HG03175 (cell line): ENCODE results near the gene EDARADD.
"Not testable (repeated sequence)": the region's sequence is repeated elsewhere in the genome, so short reads cannot be mapped to it uniquely, and the experiment has no call there.

Source experiments
- ATAC-seq: cut with Tn5 transposase; IDR thresholded peaks from one replicate; pipeline ENCODE4 v1.9.1; 2021; ENCODE audit warnings: mild to moderate bottlenecking, moderate library complexity; ENCODE audit not compliant: unreplicated experiment

EDARADD gene

DNA sequence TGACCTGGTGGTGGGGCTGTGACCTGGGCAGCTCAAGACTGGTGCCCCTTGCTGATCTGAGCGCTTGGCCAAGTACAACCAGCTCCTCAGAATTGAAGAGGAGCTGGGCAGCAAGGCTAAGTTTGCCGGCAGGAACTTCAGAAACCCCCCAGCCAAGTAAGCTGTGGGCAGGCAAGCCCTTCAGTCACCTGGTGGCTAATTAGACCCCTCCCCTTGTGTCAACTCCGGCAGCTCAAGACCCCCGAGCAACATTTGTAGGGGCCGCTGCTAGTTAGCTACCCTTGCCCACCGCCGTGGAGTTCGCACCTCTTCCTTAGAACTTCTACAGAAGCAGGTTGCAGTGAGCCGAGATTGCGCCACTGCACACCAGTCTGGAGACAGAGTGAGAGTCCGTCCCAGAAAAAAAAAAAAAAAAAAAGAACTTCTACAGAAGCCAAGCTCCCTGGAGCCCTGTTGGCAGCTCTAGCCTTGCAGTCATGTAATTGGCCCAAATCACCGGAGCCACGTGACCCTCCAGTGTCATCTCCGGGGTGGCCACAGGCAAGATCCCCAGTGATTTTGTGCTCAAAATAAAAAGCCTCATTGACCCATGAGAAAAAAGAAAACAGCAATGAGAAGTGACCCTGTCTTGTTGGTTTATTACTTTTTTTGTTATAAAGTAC lies 90.4 kb downstream of the EDARADD start:
- no peak for ATAC-seq

DNA sequence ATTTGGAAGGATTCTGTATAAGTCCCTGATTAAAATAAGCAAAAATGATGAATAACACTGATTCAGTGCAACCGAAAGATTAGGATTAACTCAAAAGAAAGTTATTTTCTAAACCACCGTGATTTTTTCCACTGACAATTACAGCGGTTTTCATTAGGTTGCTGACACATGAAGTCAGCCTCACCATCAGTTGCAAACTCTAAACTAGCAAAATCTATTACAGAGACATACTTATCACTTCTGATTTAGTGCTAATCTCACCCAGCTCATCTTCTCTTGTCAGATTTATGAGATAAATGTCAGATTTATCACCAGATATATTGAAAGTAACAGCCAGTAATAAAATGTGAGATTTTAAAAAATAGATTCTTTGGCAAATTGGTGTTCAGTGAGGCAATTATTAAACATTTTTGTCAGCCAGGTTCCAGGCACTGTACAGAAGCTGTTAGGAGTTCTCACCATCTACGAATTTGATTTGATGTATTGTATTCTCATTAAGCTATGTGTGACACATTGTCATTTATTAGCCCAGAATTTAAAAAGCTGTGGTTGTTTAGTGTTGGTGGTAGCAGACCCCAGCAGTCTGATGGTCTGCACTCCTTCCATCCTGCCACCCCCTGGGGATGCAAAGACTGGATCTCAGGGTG lies 92.4 kb downstream of the EDARADD start:
- ATAC-seq: no peak

DNA sequence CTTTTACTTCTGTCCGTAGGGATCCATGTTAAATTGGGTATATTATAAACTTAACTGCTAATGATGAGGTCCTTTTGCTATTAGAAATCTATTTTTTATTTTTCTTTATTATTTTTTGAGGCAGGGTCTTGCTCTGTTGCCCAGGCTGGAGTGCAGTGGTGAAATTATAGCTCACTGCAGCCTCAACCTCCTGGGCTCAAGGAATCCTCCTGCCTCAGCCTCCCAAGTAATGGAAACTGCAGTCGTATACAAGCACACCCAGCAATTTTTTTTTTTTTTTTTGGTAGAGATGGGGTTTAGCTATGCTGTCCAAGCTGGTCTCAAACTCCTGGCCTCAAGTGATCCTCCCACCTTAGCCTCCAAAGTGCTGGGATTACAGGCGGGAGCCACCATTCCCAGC lies 95.1 kb downstream of the EDARADD start:
- not testable (repeated sequence) for ATAC-seq

DNA sequence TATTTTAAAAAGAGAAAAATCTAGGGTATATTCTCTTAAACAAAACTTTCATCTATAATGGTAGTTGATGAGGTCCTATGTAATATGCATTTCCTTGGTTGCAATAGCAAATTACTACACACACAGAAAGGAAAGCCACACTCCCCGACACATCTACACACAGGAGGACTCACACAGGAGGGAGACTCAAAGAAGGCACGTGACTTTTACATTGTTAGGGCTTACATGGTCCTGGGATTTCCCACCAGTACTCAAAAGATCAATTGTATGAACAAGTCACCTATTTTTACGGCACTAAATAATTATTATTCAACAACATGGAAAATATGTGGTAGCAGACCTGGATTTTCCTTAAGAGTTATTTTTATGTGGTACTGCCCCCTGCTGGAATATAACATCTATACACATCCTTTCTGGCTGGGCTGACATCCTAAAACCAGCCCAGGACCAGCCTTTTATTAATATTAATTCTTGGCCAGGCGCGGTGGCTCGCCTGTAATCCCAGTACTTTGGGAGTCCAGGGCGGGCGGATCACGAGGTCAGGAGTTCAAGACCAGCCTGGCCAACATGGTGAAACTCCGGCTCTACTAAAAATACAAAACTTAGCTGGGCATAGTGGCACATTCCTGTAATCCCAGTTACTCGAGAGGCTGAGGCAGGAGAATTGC lies 95.8 kb downstream of the EDARADD start:
- no peak for ATAC-seq

DNA sequence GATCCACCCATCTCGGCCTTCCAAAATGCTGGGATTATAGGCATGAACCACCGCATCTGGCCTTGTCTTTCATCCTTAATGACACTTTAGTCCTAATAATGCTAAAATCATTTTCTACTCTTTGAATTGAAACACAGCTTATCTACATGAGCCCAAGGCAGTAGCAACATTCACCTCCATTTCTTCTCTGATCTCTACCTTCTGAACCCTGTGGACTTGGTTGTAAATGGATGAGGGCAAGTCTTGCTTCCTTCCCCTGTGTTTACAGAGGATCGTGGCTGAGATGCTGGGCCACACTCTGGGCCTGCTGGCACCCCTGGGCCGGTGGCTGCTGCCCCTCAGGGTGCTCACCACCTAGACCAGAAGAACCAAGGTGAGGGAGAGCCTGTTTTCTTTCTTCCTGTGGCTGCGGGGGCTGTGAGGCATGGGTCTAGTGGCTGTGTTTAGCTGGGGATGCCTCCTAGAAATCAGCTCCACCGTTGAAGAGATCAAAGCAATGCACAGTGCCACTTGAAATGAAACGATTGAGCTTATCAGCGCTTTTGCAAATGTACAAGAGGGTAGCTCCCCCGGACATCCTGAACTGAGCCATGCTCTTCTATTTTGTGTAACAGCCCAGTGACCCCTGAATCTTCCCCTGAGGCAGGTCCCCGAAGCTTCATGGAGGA lies 97.5 kb downstream of the EDARADD start:
- no peak for ATAC-seq

DNA sequence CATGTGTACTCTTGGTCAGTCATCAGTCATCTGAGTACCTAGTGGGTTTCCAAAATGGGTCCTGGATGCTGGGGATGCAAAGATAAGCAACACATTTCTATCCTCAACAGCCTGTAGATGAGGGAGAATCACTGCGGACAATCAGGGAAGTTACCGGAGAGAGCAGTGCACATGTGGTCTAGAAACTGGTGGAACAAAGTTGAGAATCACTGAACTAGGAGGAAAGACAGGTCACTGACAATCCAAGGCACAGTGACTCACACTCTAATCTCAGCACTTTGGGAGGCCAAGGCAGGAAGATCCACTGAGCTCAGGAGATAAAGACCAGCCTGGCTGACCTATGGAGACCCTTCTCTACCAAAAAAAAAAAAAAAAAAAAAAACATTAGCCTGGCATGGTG lies 98.3 kb downstream of the EDARADD start:
- ATAC-seq: no peak

DNA sequence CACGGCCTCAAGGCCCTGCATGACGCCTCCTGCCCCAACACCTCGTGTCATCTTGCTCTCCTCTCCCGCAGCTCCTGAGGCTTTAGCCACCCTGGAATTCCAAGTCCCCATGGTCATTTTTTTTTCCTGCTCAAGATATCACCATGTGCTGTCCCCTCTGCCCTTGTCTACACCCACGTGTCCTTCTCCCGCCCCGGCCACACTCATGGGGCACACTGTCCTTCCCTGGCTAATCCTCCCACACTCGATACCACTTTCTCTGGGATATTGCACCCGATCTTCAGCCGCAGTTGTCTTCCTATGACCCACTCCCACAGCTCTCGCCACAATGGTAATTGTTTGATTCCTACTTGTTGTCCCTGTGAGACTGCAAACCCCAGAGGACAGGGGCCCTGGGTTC lies 100.0 kb downstream of the EDARADD start:
- ATAC-seq: no peak

DNA sequence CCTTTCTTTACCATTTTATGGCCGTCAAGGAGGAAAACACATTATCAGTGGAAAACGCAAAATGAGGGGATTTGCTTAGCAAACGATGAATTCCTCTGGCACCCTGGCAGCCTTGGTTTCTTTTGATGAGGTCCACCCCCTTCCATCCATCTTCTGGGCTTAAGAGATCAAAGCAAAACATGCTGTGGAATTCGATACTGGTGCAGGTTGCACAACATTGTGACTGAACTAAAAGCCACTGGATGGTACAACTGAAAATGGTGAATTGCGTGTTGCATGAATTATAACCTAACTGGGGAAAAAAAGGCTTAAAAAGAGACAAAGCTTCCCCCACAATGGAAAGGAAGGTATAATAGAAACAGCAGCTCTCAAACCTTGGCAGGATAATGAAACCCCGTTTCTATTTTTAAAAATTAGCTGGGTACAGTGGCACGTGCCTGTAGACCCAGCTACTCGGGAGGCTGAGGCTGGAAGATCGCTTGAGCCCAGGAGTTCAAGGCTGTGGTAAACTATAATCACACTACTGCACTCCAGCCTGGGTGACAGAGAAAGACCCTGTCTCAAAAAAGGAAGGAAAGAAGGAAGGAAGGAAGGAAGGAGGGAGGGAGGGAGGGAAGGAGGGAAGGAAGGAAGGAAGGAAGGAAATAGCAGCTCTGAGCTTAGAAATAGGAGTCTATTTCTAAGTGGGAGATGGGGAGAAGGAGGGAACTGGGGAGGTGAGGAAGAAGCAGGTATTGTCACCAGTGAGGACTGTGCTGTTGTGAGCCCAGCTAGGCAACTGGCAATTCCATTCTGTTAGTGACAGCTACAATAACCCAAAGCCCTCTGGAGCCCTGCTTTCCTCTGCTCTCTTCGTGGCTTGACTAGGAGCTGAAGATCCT lies 100.7 kb downstream of the EDARADD start:
- no peak for ATAC-seq

DNA sequence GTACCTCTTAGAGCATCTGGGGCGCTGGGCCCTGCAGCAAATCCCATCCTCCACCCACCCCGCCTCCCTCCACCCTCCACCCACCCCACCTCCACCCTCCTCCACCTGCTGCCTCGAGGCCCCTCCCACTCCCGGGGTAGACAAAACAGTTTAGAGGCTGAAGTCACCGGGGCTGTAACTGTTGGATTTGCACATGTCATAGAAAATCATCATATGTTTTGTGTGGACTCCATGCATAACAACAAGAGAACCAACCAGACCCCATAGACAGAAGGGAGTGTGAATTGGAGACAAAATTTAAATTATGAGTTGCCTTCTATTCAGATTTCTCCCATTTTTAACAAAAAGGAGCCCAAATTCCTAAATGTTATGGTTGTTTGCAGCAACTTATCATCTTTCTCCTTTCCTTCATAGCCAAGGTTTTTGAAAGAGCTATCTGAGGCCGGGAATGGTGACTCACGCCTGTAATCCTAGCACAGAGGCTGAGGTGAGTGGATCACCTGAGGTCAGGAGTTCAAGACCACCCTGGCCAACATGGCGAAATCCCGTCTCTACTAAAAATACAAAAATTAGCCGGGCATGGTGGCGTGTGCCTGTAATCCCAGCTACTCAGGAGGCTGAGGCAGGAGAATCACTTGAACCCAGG lies 101.5 kb downstream of the EDARADD start:
- no peak for ATAC-seq

DNA sequence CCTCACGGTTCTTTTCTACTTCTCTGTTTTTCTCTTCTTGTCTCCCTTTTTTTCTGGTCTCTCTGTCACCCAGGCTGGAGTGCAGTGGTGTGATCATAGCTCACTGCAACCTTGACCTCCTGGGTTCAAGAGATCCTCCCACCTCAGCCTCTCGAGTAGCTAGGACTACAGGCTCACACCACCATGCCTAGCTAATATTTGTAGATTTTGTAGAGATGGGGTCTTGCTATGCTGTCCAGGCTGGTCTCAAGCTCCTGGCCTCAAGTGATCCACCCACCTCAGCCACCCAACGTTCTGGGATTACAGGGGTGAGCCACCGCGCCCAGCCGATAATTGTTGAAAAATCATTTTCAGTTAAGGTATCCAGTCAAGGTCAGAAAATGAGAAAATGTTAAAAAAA lies 103.8 kb downstream of the EDARADD start:
- no peak for ATAC-seq

DNA sequence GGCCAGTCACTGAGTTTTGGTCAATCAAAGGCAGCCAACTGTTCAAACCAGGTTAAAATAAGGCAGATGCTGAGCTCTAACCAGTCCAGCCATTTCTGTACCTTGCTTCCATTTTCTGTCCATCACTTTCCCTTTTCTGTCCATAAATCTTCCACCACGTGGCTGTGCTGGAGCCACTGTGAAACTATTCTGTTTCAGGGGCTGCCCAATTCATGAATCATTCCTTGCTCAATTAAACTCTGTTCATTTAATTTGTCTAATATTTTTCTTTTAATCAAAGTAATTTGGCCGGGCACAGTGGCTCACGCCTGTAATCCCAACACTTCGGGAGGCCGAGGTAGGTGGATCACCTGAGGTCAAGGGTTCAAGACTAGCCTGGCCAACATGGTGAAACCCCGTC lies 107.0 kb downstream of the EDARADD start:
- ATAC-seq: no peak

DNA sequence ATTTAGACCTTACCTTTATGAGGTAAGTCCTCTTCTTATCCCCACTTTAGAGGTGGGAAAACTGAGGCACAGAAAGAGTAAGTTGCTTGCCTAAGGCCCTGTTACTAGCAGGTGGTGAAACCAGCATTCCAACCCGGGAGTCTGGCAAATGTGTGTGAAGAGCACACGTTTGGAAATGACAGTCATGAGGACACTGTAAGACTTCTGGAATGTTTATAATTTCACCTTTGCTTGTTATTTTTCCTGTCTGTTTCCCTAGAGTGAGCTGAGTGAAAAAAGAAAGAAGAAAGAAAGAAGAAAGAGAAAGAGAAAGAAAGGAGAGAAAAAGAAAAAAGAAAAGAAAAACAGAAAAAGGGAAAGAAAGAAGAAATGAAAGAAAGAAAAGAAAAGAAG lies 108.5 kb downstream of the EDARADD start:
- ATAC-seq: no peak

DNA sequence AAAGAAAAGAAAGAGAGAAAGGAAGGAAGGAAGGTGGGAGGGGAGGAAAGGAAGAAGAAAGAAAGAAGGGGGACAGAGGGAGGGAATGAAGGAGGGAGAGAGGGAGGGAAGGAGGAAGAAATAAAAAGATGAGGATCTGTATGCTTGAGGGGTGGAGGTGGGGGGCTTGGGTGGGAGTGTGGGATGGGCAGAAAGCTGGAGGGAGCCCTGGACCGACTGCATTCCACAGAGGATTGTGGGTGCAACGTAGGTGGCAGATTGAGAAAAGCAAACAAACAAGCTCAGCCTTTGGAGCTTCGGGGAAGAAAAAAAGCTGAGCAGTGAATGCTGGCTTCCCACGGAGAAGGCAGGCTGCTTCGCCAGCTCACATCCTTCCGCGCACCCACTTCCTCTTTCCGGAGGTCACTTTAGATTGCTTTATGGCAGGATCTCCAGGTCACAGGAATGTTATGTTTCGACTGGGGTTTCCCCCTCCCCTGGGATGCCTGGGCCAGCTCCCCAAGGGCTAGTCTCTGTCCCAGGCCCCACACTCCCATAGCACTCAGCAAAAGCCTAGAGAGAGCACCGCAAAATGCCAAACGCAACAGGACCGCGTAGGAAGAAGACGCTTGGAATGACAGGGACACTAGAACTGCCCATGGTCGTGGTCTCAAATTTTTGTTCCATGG lies 109.0 kb downstream of the EDARADD start:
- ATAC-seq: no peak

DNA sequence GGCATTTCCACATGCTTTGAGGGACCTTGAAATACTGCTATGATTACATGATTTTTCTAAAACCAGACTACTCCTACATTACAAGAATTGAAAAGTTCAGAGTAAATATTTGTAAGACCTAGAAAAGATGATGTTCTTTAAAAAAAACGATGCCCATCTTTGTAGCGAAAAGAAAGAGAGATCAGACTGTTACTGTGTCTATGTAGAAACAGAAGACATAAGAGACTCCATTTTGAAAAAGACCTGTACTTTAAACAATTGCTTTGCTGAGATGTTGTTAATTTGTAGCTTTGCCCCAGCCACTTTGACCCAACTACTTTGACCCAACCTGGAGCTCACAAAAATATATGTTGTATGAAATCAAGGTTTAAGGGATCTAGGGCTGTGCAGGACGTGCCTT lies 110.3 kb downstream of the EDARADD start:
- ATAC-seq: not testable (repeated sequence)

DNA sequence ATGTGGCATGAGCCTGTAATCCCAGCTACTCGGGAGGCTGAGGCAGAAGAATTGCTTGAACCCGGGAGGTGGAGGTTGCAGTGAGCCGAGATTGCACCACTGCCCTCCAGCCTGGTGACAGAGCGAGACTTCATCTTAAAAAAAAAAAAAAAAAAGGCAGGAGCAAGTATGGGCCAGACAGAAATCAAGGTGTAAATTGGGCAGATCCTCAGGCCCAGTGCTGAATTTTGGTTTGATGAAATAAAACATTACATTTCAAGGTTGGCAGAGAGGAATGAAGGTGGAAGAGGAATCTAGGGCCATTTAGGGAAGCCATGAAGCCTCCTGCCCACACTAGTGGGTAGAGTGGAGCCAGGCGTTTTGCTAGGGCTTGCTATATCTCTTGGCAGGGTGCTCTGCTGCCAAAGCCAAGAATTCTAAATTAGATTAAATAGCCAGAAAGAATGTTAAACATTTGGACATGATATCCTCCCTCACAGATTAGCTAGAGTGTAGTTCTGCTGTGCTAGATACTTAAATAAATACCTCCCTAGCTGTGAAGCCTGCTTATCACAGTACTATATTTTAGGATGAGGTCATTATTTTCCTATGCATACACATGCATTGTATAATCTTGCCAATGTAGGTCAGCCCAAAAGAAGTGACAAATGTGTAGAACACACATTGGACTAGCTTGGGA lies 113.1 kb downstream of the EDARADD start:
- ATAC-seq: no peak

DNA sequence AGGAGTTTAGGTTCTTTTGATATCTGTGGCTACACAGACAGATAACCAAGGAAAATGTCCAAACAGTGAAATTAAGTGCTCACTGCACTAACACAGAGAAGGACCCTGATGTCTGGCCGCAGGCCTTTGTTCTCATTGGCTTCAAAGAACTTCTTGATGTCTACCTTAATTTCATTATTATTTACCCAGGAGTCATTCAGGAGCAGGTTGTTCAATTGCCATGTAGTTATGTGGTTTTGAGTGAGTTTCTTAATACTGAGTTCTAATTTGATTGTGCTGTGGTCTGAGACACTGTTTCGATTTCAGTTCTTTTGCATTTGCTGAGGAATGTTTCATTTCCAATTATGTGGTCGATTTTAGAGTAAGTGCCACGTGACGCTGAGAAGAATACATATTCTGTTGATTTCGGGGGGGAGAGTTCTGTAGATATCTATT lies 114.5 kb downstream of the EDARADD start:
- ATAC-seq: no peak

DNA sequence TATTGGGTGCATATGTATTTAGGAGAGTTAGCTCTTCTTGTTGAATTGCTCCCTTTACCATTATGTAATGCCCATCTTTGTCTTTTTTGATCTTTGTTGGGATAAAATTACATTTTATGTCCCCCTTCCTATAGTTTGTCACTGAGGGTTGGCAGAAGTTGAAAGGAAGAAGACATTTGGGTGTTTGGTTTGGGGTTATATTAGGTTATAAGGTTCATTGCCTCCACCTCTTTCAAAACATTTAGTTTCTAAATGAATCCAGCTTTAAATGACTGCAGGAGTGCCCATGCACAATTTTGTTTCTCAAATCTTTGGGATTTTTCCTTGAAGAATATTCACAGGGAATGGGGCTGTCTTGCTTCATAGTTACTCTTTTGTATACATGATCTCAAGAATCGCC lies 115.1 kb downstream of the EDARADD start:
- ATAC-seq: no peak

DNA sequence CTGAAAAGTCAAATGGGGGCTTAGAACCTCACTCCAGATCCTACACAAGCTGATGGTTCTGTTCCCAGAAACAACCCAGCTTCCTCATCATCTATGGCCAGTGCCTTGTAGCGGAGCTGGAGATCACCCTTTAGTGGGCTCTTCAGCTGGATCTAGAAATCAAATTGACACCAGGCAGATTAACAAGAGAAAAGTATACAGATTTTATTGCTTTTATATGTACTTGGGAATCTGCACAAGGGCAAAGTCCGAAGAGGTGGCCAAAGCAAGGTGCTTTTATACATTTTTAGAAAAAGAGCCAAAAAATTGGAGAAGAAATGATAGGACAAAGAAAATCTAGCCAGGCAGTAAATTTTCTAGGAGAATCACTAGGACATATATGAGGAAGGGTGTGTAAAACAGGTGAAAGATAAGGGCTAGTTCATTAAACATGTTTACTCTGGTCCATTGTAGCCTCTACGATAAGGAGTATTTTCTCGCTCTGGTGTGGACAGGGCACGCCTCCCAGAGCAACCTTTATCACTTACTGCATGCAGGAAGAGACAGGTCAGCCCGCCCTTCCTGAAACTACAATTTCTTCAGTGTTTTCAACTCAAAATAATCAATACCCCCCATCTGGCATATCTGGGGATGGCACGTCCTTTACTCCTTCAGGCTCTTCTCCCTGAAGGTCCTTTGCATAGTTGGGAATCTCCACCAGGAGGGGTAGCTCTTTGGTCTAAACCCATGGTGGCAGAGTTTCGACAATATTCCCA lies 115.7 kb downstream of the EDARADD start:
- no peak for ATAC-seq
